Mesothelial cell of epicardium (in vitro differentiated cells): Measurements from ENCODE around the gene COMMD8. TPM values are rescaled to one million over a fixed set of nuclear protein-coding genes. Genes with fewer than 3 reads are reported as not detected.
A peak's percentile ranks its signal among the peaks of the same experiment; 100 is the strongest.

Experiments
- DNase-seq, 2 experiments: peaks; one replicate each; pipeline ENCODE4 v3.0.0; 2021; ENCODE audit warnings: low spot score in 2 of 2; ENCODE audit not compliant: unreplicated experiment in 2 of 2
- H3K27ac Mint-ChIP-seq: 2 replicates; pipeline ENCODE4 v1.8.0; 2021; ENCODE audit warnings: mixed read lengths
- H3K27me3 Mint-ChIP-seq: 2 replicates; pipeline ENCODE4 v1.8.0; 2021; ENCODE audit warnings: low read depth, mixed read lengths
- H3K36me3 Mint-ChIP-seq: 2 replicates; pipeline ENCODE4 v1.8.0; 2021; ENCODE audit warnings: mixed read lengths
- H3K4me1 Mint-ChIP-seq: 2 replicates; pipeline ENCODE4 v1.8.0; 2021; ENCODE audit warnings: mixed read lengths
- H3K4me3 Mint-ChIP-seq: 2 replicates; pipeline ENCODE4 v1.8.0; 2021; ENCODE audit warnings: mild to moderate bottlenecking, moderate library complexity, mixed read lengths
- H3K9me3 Mint-ChIP-seq: 2 replicates; pipeline ENCODE4 v1.8.0; 2021; ENCODE audit warnings: mixed read lengths
- CTCF ChIP-seq: fragments of 200-600 bp; sonication (generic); IDR thresholded peaks from one replicate; pipeline ENCODE4 v1.5.0; 2021; ENCODE audit warnings: antibody characterized with exemption; ENCODE audit not compliant: unreplicated experiment
- total RNA-seq: library from RNA; stranded (reverse); gene quantifications from 3 replicates; pipeline ENCODE4 v1.2.1, GENCODE V29; 2021

Gene COMMD8
- total RNA-seq, 1 donor from 2014 or later = 10.0 TPM

GRCh38 chr4:47462799-47463234 lies 685 bp downstream of the COMMD8 start:
- Mint-ChIP-seq H3K36me3 (peaks cover 15% of the 10 kb centered on the region), H3K9me3 (peaks cover 6% of the 10 kb centered on the region), H3K4me3 (peak overlapping the region; percentile 83)

GRCh38 chr4:47451657-47452056 lies 11.8 kb downstream of the COMMD8 start:
- H3K4me1 Mint-ChIP-seq = peaks cover 4% of the 10 kb centered on the region

More at GRCh38 chr4:47462799-47463234, 685 bp downstream of the COMMD8 start:
- no peak for TF ChIP-seq CTCF
- Mint-ChIP-seq H3K27me3 (no peaks in the 10 kb centered on the region), H3K27ac (peak overlapping the region; percentile 66), H3K4me1 (peaks cover 19% of the 10 kb centered on the region)
- DNase-seq = no peak

GRCh38 chr4:47444031-47444430 lies 19.5 kb downstream of the COMMD8 start:
- no peak for DNase-seq
- H3K27ac Mint-ChIP-seq = no peak overlapping the region
- H3K4me1 Mint-ChIP-seq = peaks cover 6% of the 10 kb centered on the region
- H3K27me3 Mint-ChIP-seq = no peaks in the 10 kb centered on the region
- H3K4me3 Mint-ChIP-seq = no peak overlapping the region
- peaks cover 3% of the 10 kb centered on the region for H3K36me3 Mint-ChIP-seq
- TF ChIP-seq CTCF = no peak
- peaks cover 21% of the 10 kb centered on the region for H3K9me3 Mint-ChIP-seq

More at GRCh38 chr4:47451657-47452056, 11.8 kb downstream of the COMMD8 start:
- Mint-ChIP-seq H3K27ac (no peak overlapping the region), H3K27me3 (no peaks in the 10 kb centered on the region), H3K4me3 (no peak overlapping the region), H3K9me3 (no peaks in the 10 kb centered on the region), H3K36me3 (peaks cover 23% of the 10 kb centered on the region)
- no peak for DNase-seq
- no peak for TF ChIP-seq CTCF

- H3K27ac Mint-ChIP-seq = no peak overlapping the region
- H3K27me3 Mint-ChIP-seq = no peaks in the 10 kb centered on the region
- no peak for TF ChIP-seq CTCF
- no peak for DNase-seq
- peaks cover 3% of the 10 kb centered on the region for H3K36me3 Mint-ChIP-seq
- no peak overlapping the region for H3K4me3 Mint-ChIP-seq
- H3K4me1 Mint-ChIP-seq = peaks cover 3% of the 10 kb centered on the region
- peaks cover 21% of the 10 kb centered on the region for H3K9me3 Mint-ChIP-seq
These were observed 20.5 kb downstream of the COMMD8 start for GRCh38 chr4:47442980-47443379.

- Mint-ChIP-seq H3K4me3 (no peak overlapping the region), H3K4me1 (no peaks in the 10 kb centered on the region), H3K36me3 (no peaks in the 10 kb centered on the region), H3K27ac (no peak overlapping the region), H3K27me3 (no peaks in the 10 kb centered on the region), H3K9me3 (peaks cover 15% of the 10 kb centered on the region)
- no peak for DNase-seq
- TF ChIP-seq CTCF = no peak
These were observed 28.6 kb downstream of the COMMD8 start for GRCh38 chr4:47434931-47435330.

GRCh38 chr4:47432749-47433148 lies 30.8 kb downstream of the COMMD8 start:
- Mint-ChIP-seq H3K9me3 (peaks cover 15% of the 10 kb centered on the region), H3K4me3 (no peak overlapping the region), H3K4me1 (no peaks in the 10 kb centered on the region), H3K36me3 (no peaks in the 10 kb centered on the region), H3K27ac (no peak overlapping the region), H3K27me3 (no peaks in the 10 kb centered on the region)
- TF ChIP-seq CTCF = no peak
- no peak for DNase-seq
